Activated CD4-positive, alpha-beta T cell treated with anti-CD3 and anti-CD28 coated beads, Interleukin-2, Interleukin-4, amounts not matched to agents 100 ng/mL and 50 ng/mL, durations not matched to agents 16 hours and 8 hours (primary cell): ENCODE measurements around the gene GUCY1A2.
"Not testable (repeated sequence)": the region's sequence is repeated elsewhere in the genome, so short reads cannot be mapped to it uniquely, and the experiment has no call there.

Source experiments
- DNase-seq: peaks from one replicate; pipeline ENCODE4 v3.0.0-alpha.2; 2020; ENCODE audit warnings: low spot score

Gene GUCY1A2

DNA sequence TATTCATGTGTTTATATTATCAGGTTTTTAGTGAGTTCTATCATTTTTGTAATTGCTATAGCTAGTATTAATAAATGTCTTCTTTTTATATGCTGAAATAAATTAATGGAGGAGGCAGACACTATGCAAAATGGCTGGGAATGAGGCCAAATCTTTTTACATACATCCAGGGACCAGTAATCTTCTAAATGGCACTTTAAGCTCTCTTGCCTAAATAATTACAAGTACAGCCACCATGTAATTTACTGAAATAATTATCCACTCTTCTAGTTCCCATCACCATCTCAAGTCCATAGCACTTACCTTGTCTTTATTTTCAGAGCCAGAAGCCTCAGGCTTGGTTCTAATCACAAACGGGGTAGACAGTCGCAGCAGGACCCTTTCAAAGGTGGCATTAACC is 79.1 kb downstream of the GUCY1A2 start:
- no peak for DNase-seq

- no peak for DNase-seq
Observed at GRCh38 chr11:106937111-106937510, 81.2 kb downstream of the GUCY1A2 start.

GRCh38 chr11:106925245-106925644 is 93.0 kb downstream of the GUCY1A2 start:
- DNase-seq = no peak

GRCh38 chr11:106920899-106921509 is 97.3 kb downstream of the GUCY1A2 start:
- no peak for DNase-seq

GRCh38 chr11:106917973-106918372 is 100.3 kb downstream of the GUCY1A2 start:
- DNase-seq = peak; percentile 3

- DNase-seq = no peak
Observed at GRCh38 chr11:106914409-106914808, 103.9 kb downstream of the GUCY1A2 start.

GRCh38 chr11:106913141-106913540 is 105.1 kb downstream of the GUCY1A2 start:
- DNase-seq = no peak

- DNase-seq = no peak
Observed at GRCh38 chr11:106904826-106905225, 113.5 kb downstream of the GUCY1A2 start.

GRCh38 chr11:106889718-106890117 is 128.6 kb downstream of the GUCY1A2 start:
- no peak for DNase-seq

DNA sequence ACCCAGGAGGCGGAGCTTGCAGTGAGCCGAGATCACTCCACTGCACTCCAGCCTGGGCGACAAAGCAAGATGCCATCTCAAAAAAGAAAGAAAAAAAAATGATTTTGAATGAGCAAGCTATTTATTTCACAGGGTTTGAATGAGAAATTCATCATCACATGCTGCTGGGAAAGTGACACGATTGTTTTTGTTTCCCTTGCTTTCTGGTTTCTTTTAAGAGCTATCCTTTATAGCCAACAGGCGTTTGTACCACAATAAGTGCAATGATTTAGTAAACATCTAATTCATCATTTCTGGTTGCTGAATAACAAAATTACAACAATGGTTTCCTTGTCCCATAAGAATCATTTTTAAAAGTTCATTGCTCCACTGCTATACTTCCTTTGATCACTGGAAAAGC is 129.9 kb downstream of the GUCY1A2 start:
- no peak for DNase-seq

DNA sequence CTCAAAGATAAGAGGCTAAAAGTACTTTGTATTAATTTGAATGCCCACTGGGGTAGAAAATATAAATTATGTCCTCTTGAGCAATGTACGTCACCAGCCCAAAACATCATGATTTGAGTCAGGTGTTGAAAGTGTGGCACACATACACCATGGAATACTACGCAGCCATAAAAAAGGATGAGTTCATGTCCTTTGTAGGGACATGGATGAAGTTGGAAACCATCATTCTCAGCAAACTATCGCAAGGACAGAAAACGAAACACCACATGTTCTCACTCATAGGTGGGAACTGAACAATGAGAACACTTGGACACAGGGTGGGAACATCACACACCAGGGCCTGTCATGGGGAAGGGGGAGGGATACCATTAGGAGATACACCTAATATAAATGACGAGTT is 134.6 kb downstream of the GUCY1A2 start:
- not testable (repeated sequence) for DNase-seq

- no peak for DNase-seq
Observed at GRCh38 chr11:106879832-106880546, 138.3 kb downstream of the GUCY1A2 start.

GRCh38 chr11:106879029-106879428 is 139.2 kb downstream of the GUCY1A2 start:
- no peak for DNase-seq

DNA sequence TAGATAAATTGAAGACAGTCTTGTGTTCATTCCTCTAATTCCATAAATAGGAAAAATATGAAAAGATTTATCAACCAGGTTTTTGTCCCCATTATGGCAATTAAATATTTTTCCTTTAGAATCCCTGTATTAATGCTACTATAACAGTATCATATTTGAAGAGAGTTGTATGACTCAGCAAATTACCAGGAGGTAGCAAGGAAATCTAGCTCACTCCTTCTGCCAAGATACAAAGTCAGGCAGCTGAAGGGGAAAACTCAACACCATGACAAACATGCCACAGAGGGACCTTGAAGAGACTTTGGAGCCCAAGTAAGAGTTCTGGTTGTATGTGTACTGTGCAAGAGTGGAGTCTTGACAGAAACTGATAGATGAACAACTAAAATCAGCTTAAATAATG is 143.3 kb downstream of the GUCY1A2 start:
- no peak for DNase-seq

GRCh38 chr11:106872246-106872645 is 146.0 kb downstream of the GUCY1A2 start:
- DNase-seq = no peak

DNA sequence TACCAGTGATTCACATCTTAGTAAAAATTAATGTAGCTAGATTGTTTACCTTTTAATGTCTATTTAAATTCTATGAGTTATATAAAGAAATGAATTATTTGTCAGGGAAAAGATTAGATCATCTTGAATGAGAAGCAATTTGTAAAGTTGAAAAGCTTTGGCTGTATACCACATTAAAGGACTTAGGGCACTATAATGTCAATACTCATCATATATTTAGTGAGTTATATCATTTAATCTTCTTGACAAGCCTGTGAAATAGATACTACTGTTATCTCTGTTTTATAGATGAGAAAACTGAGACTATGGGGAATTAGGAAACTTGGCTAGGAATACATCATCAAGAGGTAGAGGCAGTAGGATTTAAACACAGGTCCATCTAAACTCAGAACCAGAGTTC is 160.1 kb downstream of the GUCY1A2 start:
- no peak for DNase-seq

DNA sequence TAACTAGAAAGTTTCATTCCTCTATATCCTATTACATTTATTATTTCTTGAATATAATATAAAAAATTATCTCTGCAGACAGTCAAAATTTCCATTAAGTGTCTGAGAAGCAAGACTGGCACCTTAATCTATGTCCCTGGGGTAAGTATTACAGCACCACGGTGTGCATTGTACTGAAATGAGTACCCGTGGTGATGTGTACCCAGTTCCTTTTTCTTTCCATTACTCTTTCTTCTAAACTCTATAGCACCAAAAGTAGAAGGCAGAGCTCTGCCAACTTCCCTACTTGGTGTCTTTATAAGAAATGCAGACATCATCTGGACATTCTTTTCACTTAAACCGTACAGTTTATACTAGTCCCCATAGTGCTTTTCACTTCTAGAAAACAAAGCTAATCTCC is 161.7 kb downstream of the GUCY1A2 start:
- DNase-seq = no peak

DNA sequence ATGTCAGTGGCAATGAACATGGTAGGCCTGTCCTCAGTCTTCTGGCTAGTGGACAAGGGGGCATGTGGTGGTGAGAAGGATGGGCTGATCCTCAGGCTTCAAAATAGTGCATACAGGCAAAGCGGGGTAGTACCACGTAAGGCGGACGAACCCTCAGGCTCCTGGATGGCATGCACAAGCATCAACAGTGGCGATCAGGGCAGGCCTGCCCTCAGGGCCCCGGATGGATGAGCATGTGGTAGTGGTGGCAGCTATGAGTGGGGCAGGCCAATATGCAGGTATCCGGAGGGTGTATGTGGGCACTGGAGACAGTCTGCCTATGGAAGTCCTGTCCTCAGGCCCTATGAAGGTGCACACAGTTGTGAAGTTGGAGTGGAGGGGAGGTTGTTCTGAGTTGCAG is 163.8 kb downstream of the GUCY1A2 start:
- DNase-seq = no peak

- no peak for DNase-seq
Observed at GRCh38 chr11:106853850-106854401, 164.3 kb downstream of the GUCY1A2 start.

DNA sequence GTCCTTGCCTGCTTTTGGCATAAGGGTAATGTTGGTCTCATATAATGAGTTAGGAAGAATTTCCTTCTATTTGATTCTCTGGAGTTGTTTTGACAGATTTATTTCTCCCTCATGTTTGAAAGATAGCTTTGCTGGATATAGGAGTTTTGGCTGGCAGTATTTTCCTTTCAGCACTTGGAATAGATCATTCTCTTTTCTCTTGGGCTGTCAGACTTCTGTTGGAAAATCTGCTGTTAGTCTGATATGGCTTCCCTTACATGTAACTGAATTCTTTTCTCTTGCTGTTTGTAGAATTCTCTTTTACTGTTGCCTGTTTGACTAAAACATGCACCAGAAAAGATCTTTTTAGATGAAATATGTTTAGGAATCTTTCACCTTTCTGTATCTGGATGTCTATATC is 165.5 kb downstream of the GUCY1A2 start:
- no peak for DNase-seq

GRCh38 chr11:106848526-106848925 is 169.8 kb downstream of the GUCY1A2 start:
- no peak for DNase-seq

- no peak for DNase-seq
Observed at GRCh38 chr11:106842134-106842533, 176.1 kb downstream of the GUCY1A2 start.

DNA sequence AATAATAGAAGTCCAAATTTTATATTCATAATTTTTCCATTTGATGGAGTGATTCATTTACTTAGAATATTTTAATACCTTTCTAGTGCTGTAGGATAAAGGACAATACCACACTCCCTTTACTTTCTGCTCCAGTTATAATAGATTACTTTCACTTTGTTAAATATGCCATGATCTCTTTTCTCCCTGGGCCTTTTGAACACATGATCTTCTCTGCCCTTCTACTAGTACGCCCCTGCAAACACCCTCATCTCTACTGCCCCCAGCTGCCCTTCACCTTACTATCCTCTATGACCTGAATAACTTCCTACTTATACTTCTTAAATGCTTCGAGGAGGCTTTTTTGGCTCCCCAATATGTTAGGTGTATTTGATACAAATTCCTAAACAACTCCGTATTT is 177.3 kb downstream of the GUCY1A2 start:
- no peak for DNase-seq

DNA sequence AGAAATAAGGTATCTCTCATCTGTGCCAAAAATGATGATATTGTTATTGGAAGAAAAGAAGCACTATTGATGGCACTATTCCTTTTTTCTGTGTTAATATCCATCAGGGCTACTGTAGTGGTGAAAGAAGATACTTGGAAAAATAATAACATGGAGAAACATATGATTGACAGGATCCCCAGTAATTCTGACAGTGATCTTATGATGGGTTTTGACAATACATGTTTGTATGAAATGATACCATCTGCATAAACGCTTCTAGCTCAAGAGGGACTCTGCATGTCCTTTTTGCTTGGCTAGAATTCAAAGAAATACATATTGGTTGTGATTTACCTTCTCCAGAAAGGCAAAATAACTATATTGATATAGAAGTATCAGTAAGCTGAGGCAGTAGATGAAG is 178.1 kb downstream of the GUCY1A2 start:
- no peak for DNase-seq
